COLO829 (cell line): ENCODE results near the gene SLC6A9.

Experiments used
- DNase-seq: peaks from one replicate; pipeline ENCODE4 v3.0.0; 2012; ENCODE audit warnings: low spot score

SLC6A9 gene

GRCh38 chr1:44031252-44032169, at the start of gene SLC6A9:
Gene SLC6A9, minus strand, starts transcription at chr1:44031462. Its CDS starts 7,185 bp downstream, at chr1:44024277.
- no peak for DNase-seq

DNA sequence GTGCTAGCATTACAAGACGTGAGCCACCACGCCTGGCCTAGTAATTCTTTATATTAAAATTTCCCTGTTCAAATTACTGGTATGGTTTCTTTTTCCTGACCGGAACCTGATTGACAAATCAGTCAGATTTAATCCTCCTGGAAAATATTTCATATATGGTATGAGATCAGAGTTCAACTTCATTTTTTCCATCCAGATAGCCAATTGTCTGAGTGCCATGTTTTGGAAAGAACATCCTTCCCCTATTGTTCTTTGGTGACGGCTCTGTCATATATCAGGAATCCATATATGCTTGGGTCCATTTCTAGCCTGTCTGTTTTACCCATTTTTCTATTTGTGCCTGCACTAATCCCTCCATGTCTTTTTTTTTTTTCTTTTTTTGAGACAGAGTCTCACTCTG, 48.3 kb upstream of the SLC6A9 start:
- DNase-seq: no peak

DNA sequence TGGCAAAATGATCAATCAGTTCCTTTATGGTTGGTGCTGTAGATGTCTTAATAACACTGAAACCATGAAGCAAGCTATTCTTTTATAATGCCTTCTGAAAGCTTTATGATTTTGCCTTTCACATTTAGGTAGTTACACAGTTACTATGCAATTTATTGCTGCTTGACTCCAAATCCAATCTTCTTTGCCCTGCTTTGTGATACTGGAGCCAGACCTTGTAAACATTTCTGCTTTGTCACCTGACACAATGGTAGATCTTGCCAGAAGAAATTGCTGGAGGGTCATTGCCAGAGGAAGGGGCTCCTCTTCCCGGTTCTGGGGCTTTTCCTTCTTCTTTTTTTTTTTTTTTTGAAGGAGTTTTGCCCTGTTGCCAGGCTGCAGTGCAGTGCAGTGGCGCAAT, 46.8 kb upstream of the SLC6A9 start:
- no peak for DNase-seq

GRCh38 chr1:44077421-44077820, 46.2 kb upstream of the SLC6A9 start:
- DNase-seq: no peak

GRCh38 chr1:44076066-44076465, 44.8 kb upstream of the SLC6A9 start:
- DNase-seq: peak; percentile 74

- DNase-seq: no peak
Observed at GRCh38 chr1:44074415-44074814, 43.2 kb upstream of the SLC6A9 start.

DNA sequence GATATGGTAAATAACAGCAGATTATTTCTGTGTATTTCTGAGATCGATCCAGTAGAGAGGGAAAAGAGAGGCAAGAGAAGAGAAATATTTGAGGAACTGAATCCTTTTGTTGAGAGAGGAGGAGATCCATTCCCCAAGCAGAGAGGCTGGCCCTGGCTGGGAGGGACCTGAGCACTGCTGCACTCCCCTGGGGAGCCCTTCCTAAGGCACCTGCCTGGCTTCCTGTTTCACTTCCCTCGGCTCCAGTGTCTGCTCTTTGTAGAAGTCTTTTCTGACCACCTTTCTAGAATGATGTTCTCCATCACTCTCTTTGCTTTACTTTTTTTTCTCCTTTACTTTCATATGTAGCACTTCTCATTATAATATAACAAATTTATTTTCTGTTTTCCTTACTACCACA, 42.3 kb upstream of the SLC6A9 start:
- DNase-seq: no peak

- no peak for DNase-seq
Observed at GRCh38 chr1:44072821-44073220, 41.6 kb upstream of the SLC6A9 start.

GRCh38 chr1:44072204-44072603, 40.9 kb upstream of the SLC6A9 start:
- peak; percentile 81 for DNase-seq

- DNase-seq: no peak
Observed at GRCh38 chr1:44071461-44071860, 40.2 kb upstream of the SLC6A9 start.

DNA sequence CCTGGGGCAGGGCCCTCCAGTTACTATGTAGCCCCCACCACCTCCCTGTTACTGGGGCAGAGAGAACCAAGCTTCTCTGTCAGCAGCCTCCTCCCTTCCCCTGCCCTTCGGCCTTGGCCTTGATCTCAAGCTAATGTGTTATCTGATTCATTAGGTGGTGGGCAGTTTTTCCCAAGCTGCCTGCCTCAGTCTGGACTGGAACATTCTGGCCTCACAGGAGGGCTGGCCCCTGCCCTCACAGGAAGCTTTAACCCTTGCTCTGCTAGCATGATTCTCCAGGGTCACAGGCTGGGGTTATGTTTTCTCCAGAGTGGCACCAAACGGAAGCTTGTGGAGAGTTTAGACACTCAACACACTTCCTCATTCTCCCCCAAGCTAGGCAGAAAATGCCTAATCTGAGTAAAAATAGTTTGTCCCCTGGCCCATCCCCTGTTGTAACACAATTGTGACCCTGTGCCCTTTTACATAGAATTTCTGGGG, 37.2 kb upstream of the SLC6A9 start:
- DNase-seq: no peak

DNA sequence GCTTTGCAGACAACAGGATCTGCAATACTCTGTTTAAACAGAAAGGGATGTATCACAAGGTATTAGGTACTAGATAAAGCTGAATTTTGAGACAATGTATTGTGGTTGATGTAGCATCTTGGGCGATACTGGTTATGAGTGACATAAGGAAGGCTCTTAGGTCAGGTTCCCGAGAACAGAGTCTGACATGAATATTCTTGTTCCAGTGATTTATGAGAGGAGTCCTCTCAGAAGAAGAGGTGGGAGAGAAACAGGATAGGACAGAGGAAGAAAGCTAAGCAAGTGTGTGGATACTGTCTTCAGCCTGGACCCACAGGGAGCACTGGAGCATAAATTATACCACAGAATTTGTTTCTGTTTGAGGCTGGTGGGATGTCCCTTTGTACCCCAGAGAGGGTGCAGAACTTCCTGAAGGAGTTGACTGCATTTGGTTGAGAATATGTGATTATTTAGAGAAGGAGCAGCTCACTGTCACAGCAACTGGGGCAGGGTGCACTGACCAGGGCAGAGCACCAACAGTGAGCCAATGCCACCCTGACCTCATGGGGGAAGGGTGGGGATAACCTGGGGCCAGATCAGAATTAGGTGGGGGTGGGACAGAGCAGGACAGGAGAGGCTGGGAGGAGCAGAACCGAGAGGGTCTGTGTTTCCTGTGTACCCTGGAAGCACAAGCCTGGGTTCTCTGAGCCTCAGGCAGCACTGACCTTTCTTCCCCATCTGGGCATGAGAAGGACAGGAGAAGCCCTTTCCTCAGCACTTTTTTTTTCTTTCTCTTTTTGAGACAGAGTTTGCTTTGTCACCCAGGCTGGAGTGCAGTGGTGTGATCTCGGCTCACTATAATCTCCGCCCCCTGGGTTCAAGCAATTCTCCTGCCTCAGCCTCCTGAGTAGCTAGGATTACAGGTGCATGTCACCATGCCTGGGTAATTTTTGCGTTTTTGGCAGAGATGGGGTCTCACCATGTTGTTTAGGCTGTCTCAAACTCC, 36.3 kb upstream of the SLC6A9 start:
- no peak for DNase-seq

GRCh38 chr1:44062656-44063179, 31.5 kb upstream of the SLC6A9 start:
- no peak for DNase-seq

DNA sequence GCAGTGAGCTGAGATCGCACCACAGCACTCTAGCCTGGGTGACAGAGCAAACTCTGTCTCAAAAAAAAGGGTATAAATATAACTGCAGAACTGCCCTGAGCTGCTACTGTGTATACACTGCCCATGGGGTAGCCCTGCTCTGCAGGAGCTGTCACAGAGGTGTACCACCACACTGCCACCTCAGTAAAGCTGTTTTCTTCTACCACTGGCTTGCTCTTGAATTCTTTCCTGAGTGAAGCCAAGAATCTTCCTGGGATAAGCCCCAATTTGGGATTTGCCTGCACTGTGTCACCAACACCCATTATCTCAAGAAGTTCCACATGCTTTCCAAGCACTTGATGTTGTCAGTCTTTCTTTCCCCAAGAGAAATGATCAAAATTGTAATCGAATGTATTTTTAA, 30.6 kb upstream of the SLC6A9 start:
- no peak for DNase-seq

DNA sequence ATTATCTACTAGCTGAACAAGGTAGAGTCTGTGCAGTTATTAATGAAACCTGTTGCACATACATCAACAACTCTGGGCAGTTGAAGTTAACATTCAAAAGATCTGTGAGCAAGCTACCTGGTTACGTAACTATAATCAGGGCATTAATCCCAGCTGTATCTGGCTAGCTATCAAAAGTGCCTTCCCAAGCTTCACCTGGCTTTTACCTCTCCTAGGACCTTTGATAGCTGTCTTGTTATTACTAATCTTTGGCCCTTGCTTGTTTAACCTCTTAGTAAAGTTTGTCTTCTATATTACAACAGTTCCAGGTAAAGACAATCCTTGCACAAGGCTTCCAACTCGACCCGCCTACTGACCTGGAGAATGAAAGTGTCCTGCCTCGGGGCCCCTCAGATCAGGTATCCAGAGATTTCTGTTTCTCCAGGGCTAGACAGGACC, 29.6 kb upstream of the SLC6A9 start:
- DNase-seq: no peak

DNA sequence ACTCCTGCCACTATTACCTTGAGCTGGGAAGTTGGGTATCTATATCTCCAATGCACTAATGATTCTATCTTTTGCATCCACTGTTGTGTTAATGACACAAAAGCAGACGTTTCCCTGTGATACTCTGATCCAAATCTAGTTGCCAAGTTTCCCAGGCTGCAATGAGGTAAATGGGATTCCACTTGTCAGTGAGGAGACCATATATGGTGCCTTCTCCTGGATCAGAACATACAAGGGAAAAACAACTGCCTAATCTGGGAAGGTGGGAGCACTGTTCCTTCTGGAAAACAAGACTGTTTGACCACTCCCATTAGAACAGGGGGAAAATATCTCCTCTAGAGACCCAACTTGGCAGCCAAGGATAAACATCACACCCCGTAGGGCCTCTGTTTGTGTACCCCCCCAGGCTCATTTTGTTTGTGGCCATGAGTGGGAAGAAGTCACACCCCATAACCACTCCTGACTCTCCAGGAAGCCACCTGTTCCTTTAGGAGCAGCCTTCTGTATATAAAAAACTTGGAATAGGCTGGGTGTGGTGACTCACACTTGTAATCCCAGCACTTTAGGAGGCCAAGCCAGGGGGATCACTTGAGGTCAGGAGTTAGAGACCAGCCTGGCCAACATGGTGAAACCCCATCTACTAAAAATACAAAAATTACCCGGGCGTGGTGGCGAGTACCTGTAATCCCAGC, 28.5 kb upstream of the SLC6A9 start:
- DNase-seq: no peak

DNA sequence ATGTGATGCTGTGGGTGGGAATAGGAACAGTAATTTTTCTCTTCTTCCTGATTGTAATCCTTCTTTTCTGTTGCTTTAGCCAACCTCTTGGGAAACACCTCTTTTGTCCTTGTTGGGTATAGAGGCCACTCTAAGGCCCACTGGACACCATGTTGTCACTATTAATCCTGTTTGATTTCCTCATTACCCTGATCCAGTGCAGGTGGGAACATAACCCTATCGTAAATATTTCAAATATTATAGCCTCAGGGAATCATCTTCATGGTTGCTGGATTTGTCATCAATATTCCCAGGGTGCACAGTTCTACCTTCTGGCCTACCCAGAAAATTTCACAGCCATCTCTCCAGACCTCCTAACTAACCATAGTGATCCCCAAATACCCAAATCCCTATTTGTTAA, 27.9 kb upstream of the SLC6A9 start:
- DNase-seq: no peak

DNA sequence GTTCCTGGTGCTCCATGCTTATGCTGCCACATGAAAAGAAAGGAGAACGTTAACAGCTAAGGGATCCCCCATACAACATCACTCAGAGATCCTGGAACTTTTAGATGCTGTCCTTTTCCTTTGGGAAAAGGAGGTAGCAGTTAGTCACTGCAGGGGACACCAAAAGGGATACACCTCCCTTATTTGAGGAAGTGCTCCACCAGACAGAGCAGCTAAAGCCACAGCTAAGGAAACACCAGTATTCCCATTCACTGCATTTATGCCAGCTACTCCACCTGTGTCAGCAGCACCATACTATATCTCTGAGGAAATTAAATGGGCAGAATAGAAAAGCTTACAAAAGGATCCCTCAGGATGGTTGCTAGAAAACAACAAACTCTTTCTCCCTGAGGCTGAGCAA, 26.0 kb upstream of the SLC6A9 start:
- DNase-seq: no peak

- no peak for DNase-seq
Observed at GRCh38 chr1:44053394-44053793, 22.1 kb upstream of the SLC6A9 start.

GRCh38 chr1:44050261-44050660, 19.0 kb upstream of the SLC6A9 start:
- no peak for DNase-seq

GRCh38 chr1:44049839-44050238, 18.6 kb upstream of the SLC6A9 start:
- DNase-seq: no peak
